ENCODE results near the gene NKX1-2.
A peak's percentile ranks its signal among the peaks of the same experiment; 100 is the strongest.

Gene NKX1-2

GRCh38 chr10:124482876-124483275 is 33.0 kb upstream of the NKX1-2 start:
- TF ChIP-seq CTCF (conservative IDR thresholded peaks at IDR 0.05; ENCODE audit: low read length): no peak
- DNase-seq (ENCODE audit: low read depth): no peak
- no peak overlapping the region for H3K4me3 ChIP-seq (ENCODE audit: low read length)

GRCh38 chr10:124482236-124482800 is 32.5 kb upstream of the NKX1-2 start:
- no peak overlapping the region for H3K4me3 ChIP-seq (ENCODE audit: low read length)
- TF ChIP-seq CTCF (conservative IDR thresholded peaks at IDR 0.05; ENCODE audit: low read length): no peak
- no peak for DNase-seq (ENCODE audit: low read depth)

- DNase-seq (ENCODE audit: low read depth): no peak
- no peak for TF ChIP-seq CTCF (conservative IDR thresholded peaks at IDR 0.05; ENCODE audit: low read length)
- H3K4me3 ChIP-seq (ENCODE audit: low read length): no peak overlapping the region
Observed at GRCh38 chr10:124481717-124482116, 31.9 kb upstream of the NKX1-2 start.

GRCh38 chr10:124480860-124481259 is 31.0 kb upstream of the NKX1-2 start:
- H3K4me3 ChIP-seq (ENCODE audit: low read length): no peak overlapping the region
- DNase-seq (ENCODE audit: low read depth): no peak
- no peak for TF ChIP-seq CTCF (conservative IDR thresholded peaks at IDR 0.05; ENCODE audit: low read length)

- no peak overlapping the region for H3K4me3 ChIP-seq (ENCODE audit: low read length)
- no peak for DNase-seq (ENCODE audit: low read depth)
- no peak for TF ChIP-seq CTCF (conservative IDR thresholded peaks at IDR 0.05; ENCODE audit: low read length)
Observed at GRCh38 chr10:124478515-124478914, 28.7 kb upstream of the NKX1-2 start.

GRCh38 chr10:124477614-124478363 is 28.0 kb upstream of the NKX1-2 start:
- H3K4me3 ChIP-seq (ENCODE audit: low read length): no peak overlapping the region
- no peak for TF ChIP-seq CTCF (conservative IDR thresholded peaks at IDR 0.05; ENCODE audit: low read length)
- peak; percentile 16 for DNase-seq (ENCODE audit: low read depth)

Measured in AG10803 (cell line).